DND-41 (cell line): Measurements from ENCODE around the gene PRCP.
"Not testable (repeated sequence)": the region's sequence is repeated elsewhere in the genome, so short reads cannot be mapped to it uniquely, and the experiment has no call there.

Source experiments
- ATAC-seq: fragments of 200-7000 bp; cut with Tn5 transposase; 3 replicates; pipeline ENCODE4 v1.9.1; 2021; ENCODE audit warnings: low read depth; ENCODE audit not compliant: insufficient read depth
- DNase-seq: peaks from one replicate; pipeline ENCODE4 v3.0.0-alpha.2; 2020
- H2AFZ ChIP-seq: 2 replicates; pipeline ENCODE4 v1.6.0; 2012; ENCODE audit warnings: low read depth, low read length
- H3K27ac ChIP-seq: 2 replicates; pipeline ENCODE4 v1.5.1; 2012; ENCODE audit warnings: low read length, inconsistent platforms
- H3K27me3 ChIP-seq: fragments of 200-600 bp; sonication (generic); 2 replicates; pipeline ENCODE4 v1.6.0; 2012; ENCODE audit warnings: low read length, mild to moderate bottlenecking, inconsistent platforms; ENCODE audit not compliant: insufficient read depth, poor library complexity
- H3K36me3 ChIP-seq: 2 replicates; pipeline ENCODE4 v1.5.1; 2012; ENCODE audit warnings: low read length, inconsistent platforms; ENCODE audit not compliant: insufficient read depth
- H3K4me1 ChIP-seq: 2 replicates; pipeline ENCODE4 v1.5.1; 2012; ENCODE audit warnings: mild to moderate bottlenecking, low read length; ENCODE audit not compliant: insufficient read depth
- H3K4me2 ChIP-seq: 2 replicates; pipeline ENCODE4 v1.6.0; 2012; ENCODE audit warnings: mild to moderate bottlenecking, moderate library complexity, low read length, inconsistent platforms; ENCODE audit not compliant: insufficient read depth
- H3K4me3 ChIP-seq, 2 experiments: fragments of 200-600 bp in 1 of 2; shearing (Covaris generic) in 1 of 2; 2 replicates each; pipeline ENCODE4 v1.5.1; 2012 to 2016; ENCODE audit warnings: inconsistent platforms in 2 of 2, low read length in 2 of 2, mild to moderate bottlenecking in 2 of 2, low read depth in 1 of 2, moderate library complexity in 1 of 2
- H3K79me2 ChIP-seq: 2 replicates; pipeline ENCODE4 v1.6.0; 2012; ENCODE audit warnings: low read length, inconsistent platforms; ENCODE audit not compliant: insufficient read depth
- H3K9ac ChIP-seq: 2 replicates; pipeline ENCODE4 v1.6.0; 2012; ENCODE audit warnings: low read depth, mild to moderate bottlenecking, inconsistent platforms, low read length, moderate library complexity
- H3K9me3 ChIP-seq: 2 replicates; pipeline ENCODE4 v1.5.1; 2012; ENCODE audit warnings: low read length, moderate library complexity, mild to moderate bottlenecking, inconsistent platforms; ENCODE audit not compliant: insufficient read depth, severe bottlenecking
- H4K20me1 ChIP-seq: 2 replicates; pipeline ENCODE4 v1.6.0; 2012; ENCODE audit warnings: low read length; ENCODE audit not compliant: insufficient read depth
- CTCF ChIP-seq: IDR thresholded peaks from 2 replicates; pipeline ENCODE4 v1.5.1; 2012; ENCODE audit warnings: borderline replicate concordance, low read length, moderate library complexity, mild to moderate bottlenecking; ENCODE audit not compliant: poor library complexity, severe bottlenecking; ENCODE audit errors: extremely low read depth
- EZH2 ChIP-seq: IDR thresholded peaks from 3 replicates; pipeline ENCODE4 v1.6.1; 2012; ENCODE audit warnings: borderline replicate concordance, low read depth, mild to moderate bottlenecking, moderate library complexity, low read length, inconsistent platforms; ENCODE audit not compliant: severe bottlenecking

PRCP gene

GRCh38 chr11:82924522-82925224 lies 24.4 kb upstream of the PRCP start:
- Histone ChIP-seq H3K4me1 (no peaks in the 10 kb centered on the region), H3K4me3 (no peak overlapping the region), H3K36me3 (no peaks in the 10 kb centered on the region), H3K4me2 (no peak overlapping the region), H3K27ac (no peak overlapping the region), H4K20me1 (no peaks in the 10 kb centered on the region), H3K9me3 (no peaks in the 10 kb centered on the region), H3K9ac (no peak overlapping the region), H3K27me3 (no peaks in the 10 kb centered on the region), H2AFZ (no peak overlapping the region), H3K79me2 (no peaks in the 10 kb centered on the region)
- TF ChIP-seq EZH2 (no peak), CTCF (no peak)
- ATAC-seq (no peak), DNase-seq (no peak)

- H3K79me2 ChIP-seq, H3K9ac ChIP-seq: not testable (repeated sequence)
These were observed 22.4 kb upstream of the PRCP start for GRCh38 chr11:82922396-82923173.

GRCh38 chr11:82920227-82920626 lies 20.0 kb upstream of the PRCP start:
- not testable (repeated sequence) for H3K9me3 ChIP-seq, H3K79me2 ChIP-seq, H3K4me3 ChIP-seq, ATAC-seq, DNase-seq, H2AFZ ChIP-seq, H3K4me2 ChIP-seq, H3K9ac ChIP-seq, H3K27me3 ChIP-seq, H3K4me1 ChIP-seq, H4K20me1 ChIP-seq, H3K36me3 ChIP-seq, H3K27ac ChIP-seq

More at GRCh38 chr11:82922396-82923173, 22.4 kb upstream of the PRCP start:
- not testable (repeated sequence) for DNase-seq, H2AFZ ChIP-seq, H3K9me3 ChIP-seq, ATAC-seq, H3K27ac ChIP-seq, H3K27me3 ChIP-seq, H3K4me3 ChIP-seq, H4K20me1 ChIP-seq, H3K36me3 ChIP-seq, H3K4me2 ChIP-seq, H3K4me1 ChIP-seq

- not testable (repeated sequence) for H3K4me2 ChIP-seq
These were observed 19.6 kb upstream of the PRCP start for GRCh38 chr11:82919786-82920185.

More at GRCh38 chr11:82919786-82920185, 19.6 kb upstream of the PRCP start:
- H3K4me3 ChIP-seq, H3K27me3 ChIP-seq, H3K9me3 ChIP-seq, H3K9ac ChIP-seq, H3K36me3 ChIP-seq, DNase-seq, H3K4me1 ChIP-seq, H3K27ac ChIP-seq, H2AFZ ChIP-seq, ATAC-seq, H4K20me1 ChIP-seq, H3K79me2 ChIP-seq: not testable (repeated sequence)
